Activated naive CD4-positive, alpha-beta T cell treated with anti-CD3 and anti-CD28 coated beads for 36 hours (primary cell): ENCODE results near the gene CAVIN2. TPM values are rescaled to one million over a fixed set of nuclear protein-coding genes. Genes with fewer than 3 reads are reported as not detected.

ENCODE experiments used
- total RNA-seq, 2 experiments: library from RNA; stranded (reverse); gene quantifications; one replicate each; pipeline ENCODE4 v1.2.3, GENCODE V29; 2021

The CAVIN2 gene
- total RNA-seq, 2 experiments from 2014 or later, result not detected

Other genes starting within 250 kb of the CAVIN2 start
- gene NABP1, start 169.0 kb downstream of the CAVIN2 start, total RNA-seq, result 100 to 1,000 TPM in 1 of 2 experiments, 10 to 100 TPM in 1; 97.5 to 101 TPM